Measurements from ENCODE around the gene VPS45. TPM values are rescaled to one million over a fixed set of nuclear protein-coding genes. Genes with fewer than 3 reads are reported as not detected.

The VPS45 gene, protein sequence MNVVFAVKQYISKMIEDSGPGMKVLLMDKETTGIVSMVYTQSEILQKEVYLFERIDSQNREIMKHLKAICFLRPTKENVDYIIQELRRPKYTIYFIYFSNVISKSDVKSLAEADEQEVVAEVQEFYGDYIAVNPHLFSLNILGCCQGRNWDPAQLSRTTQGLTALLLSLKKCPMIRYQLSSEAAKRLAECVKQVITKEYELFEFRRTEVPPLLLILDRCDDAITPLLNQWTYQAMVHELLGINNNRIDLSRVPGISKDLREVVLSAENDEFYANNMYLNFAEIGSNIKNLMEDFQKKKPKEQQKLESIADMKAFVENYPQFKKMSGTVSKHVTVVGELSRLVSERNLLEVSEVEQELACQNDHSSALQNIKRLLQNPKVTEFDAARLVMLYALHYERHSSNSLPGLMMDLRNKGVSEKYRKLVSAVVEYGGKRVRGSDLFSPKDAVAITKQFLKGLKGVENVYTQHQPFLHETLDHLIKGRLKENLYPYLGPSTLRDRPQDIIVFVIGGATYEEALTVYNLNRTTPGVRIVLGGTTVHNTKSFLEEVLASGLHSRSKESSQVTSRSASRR
- 21.2 and 32.4 TPM in 2 replicates for total RNA-seq

DNA sequence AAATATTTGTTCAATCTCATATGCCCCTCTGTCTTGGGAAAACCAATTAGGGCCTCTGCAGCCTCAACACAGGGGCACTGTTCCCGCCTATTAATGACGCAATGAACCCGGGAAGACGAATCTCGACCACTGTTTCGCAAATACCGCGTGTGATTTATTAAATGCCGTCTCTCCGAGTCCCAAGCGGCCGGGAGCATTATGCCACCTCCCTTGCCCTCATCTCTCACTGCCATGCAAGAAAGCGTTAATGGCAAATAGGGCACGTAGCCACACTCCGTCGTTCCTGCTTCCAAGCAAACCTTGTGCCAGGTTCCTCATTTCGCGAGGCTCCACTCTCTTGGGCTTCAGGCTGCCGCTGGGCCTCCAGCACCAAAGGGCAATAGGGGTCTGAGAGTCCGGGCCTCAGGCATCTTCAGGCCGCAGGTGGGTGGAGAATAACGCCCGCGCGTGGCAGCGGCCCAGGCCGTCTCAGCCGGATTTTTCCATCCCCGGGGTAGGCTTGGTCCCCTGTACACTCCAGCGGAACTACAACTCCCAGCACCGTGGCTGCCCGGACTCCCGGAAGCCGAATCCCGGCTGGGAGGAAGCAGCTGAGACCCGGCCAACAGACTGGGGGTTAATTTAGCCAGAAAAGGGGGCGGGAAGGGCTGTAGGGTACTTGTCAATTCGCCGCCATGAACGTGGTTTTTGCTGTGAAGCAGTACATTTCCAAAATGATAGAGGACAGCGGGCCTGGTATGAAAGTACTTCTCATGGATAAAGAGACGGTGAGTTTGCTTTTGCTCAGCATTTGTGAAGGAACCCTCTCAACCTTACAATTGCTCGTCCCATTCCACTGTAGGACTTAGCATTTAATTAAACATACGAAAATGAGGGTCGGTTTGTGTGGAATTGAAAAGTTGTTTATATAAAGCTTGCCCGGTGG lies at the start of gene VPS45:
Gene VPS45 (plus strand): TSS at position 593 of the 925 bp plus-strand sequence. CDS start 82 bp downstream, at position 675.

DNA sequence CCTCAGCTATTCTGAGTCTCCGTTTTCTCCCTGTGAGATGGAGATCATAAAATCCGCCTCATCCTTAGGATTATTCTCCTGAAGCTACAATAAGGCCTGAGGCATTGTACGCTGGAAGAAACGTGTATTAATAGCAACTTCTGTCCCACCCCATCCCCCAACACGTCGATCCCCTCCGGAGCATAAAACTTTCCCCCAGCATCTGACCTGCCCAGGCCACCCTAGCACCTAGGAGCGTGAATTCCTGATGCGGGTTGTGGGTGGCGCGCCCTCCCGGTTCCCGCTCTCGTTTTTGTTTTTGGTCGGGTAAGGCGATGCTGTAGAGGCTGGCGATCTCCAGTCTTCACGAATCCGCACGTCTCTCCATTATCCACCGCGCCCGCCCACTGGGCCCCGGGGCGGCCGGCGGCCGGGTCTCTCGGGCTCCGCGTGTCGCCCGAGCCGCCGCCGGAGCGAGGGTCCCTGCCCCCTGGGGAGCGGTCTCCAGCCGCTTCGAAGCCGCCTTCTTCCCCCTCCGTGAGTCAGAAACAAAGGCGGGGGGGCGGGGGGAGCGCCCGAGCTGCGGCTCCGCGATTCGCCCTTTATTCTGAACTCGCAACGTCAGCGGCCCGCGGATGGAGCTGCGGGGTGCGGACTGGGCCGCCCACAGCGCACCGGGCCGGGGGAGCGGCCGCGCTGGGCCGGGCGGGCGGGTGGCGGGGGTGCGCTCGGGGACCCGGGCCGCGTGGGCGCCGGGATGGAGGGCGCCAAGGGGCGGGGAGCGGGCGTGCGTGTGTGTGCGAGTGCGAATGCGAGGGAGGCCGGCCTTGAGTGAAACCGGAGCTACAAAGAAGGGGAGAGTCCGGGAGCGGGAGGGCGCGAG lies 81.9 kb downstream of the VPS45 start, which contains the start of gene PLEKHO1:
Gene PLEKHO1 (plus strand): TSS at position 646 of the 862 bp plus-strand sequence. CDS start 342 bp downstream, outside the sequence.

Other genes starting within 250 kb of the VPS45 start
- gene BOLA1, start 168.2 kb upstream of the VPS45 start, total RNA-seq = 7.7 and 16.1 TPM in 2 replicates
- 2.1 and 2.7 TPM in 2 replicates for gene SV2A, start 149.9 kb upstream of the VPS45 start, total RNA-seq
- gene SF3B4, start 140.0 kb upstream of the VPS45 start, total RNA-seq = 13.3 and 19.6 TPM in 2 replicates
- 39.5 and 47.9 TPM in 2 replicates for gene MTMR11, start 130.9 kb upstream of the VPS45 start, total RNA-seq
- 13.0 and 20.1 TPM in 2 replicates for gene OTUD7B, start 57.0 kb upstream of the VPS45 start, total RNA-seq
- gene PLEKHO1, start 82.1 kb downstream of the VPS45 start, total RNA-seq = 11.2 and 22.8 TPM in 2 replicates
- gene ANP32E, start 168.3 kb downstream of the VPS45 start, total RNA-seq = 16.9 and 20.1 TPM in 2 replicates
- under 0.01 TPM in 1 of 2 replicates, not detected in the other for gene CA14, start 190.0 kb downstream of the VPS45 start, total RNA-seq
- gene APH1A, start 201.2 kb downstream of the VPS45 start, total RNA-seq = 107 and 130 TPM in 2 replicates
- gene C1orf54, start 205.0 kb downstream of the VPS45 start, total RNA-seq = 0.33 and 0.79 TPM in 2 replicates
- 5.1 and 5.9 TPM in 2 replicates for gene CIART, start 214.8 kb downstream of the VPS45 start, total RNA-seq
- gene MRPS21, start 226.1 kb downstream of the VPS45 start, total RNA-seq = 35.2 and 49.9 TPM in 2 replicates